K562 (cell line): ENCODE results near the gene MARCHF9. TPM values are rescaled to one million over a fixed set of nuclear protein-coding genes. Genes with fewer than 3 reads are reported as not detected.

Source experiments
- CBX1 ChIP-seq: sonication (generic); IDR thresholded peaks from 2 replicates; pipeline ENCODE4 v1.6.1; 2016; ENCODE audit warnings: antibody characterized with exemption, low read depth, mild to moderate bottlenecking
- CHD7 ChIP-seq: fragments of 200-600 bp; sonication (generic); IDR thresholded peaks from one replicate; pipeline ENCODE4 v1.6.1; 2012; ENCODE audit warnings: mild to moderate bottlenecking, low read depth, low read length, inconsistent platforms
- CTCFL ChIP-seq: IDR thresholded peaks from 2 replicates; pipeline ENCODE4 v1.6.1; 2011; ENCODE audit warnings: borderline replicate concordance, low read depth, mild to moderate bottlenecking, moderate library complexity, low read length; ENCODE audit not compliant: insufficient read depth, poor library complexity, severe bottlenecking
- HNRNPK ChIP-seq: fragments of 200-400 bp; formaldehyde crosslinking; IDR thresholded peaks from one replicate; pipeline ENCODE4 v1.6.1; 2018; ENCODE audit warnings: mild to moderate bottlenecking, low read depth, low read length; ENCODE audit not compliant: poor library complexity, severe bottlenecking
- HOXB6 ChIP-seq: fragments of 250-450 bp; sonication (Bioruptor Pico); IDR thresholded peaks from 2 replicates; pipeline ENCODE4 v1.5.1; 2022; ENCODE audit warnings: mild to moderate bottlenecking, borderline replicate concordance
- NR0B1 ChIP-seq: fragments of 450-650 bp; IDR thresholded peaks from one replicate; pipeline ENCODE4 v1.6.1; 2018; ENCODE audit warnings: mild to moderate bottlenecking, moderate library complexity; ENCODE audit not compliant: partially characterized antibody
- POLR3G ChIP-seq: IDR thresholded peaks from 2 replicates; pipeline ENCODE4 v1.6.1; 2011; ENCODE audit not compliant: insufficient read length, insufficient replicate concordance; ENCODE audit errors: extremely low read depth
- TAF9B ChIP-seq: fragments of 450-650 bp; IDR thresholded peaks from 2 replicates; pipeline ENCODE4 v1.6.1; 2018; ENCODE audit warnings: mild to moderate bottlenecking; ENCODE audit not compliant: partially characterized antibody
- TCF7L2 ChIP-seq: fragments of 150-350 bp; IDR thresholded peaks from 2 replicates; pipeline ENCODE4 v1.6.1; 2016; ENCODE audit warnings: low read depth, mild to moderate bottlenecking, low read length, moderate library complexity
- polyA plus RNA-seq, 8 experiments: library from polyadenylated mRNA; depleted of rRNA in 4 of 8; stranded (reverse) in 5 of 8; unstranded in 3 of 8; fragments of >200 nt; fragmentation: Nextera tagmentation in 2 of 8; fragmentation: Illumina TruSeq in 1 of 8; extraction: Ambion mirVana in 2 of 8; extraction: Trizol in 1 of 8; gene quantifications; 2 replicates each; pipeline versions ENCODE4 v1.2.1 to v1.2.3, GENCODE V29; 2011 to 2014; ENCODE audit warnings: inconsistent platforms in 1 of 8, missing spikeins in 1 of 8
- total RNA-seq, 7 experiments: library from RNA; depleted of rRNA in 6 of 7; stranded (reverse); fragments of >200 nt in 6 of 7; fragmentation: Illumina TruSeq in 2 of 7; extraction: Trizol in 2 of 7; gene quantifications; 2 replicates each; pipeline versions ENCODE4 v1.2.1 to v1.2.3, GENCODE V29; 2011 to 2021; ENCODE audit warnings: low replicate concordance in 1 of 7

Gene MARCHF9
- total and polyA plus RNA-seq, 9 of the 15 experiments (the other 6 are each of a cell fraction or from before 2014, with no cell fraction given), result 0.80 to 12.4 (median 6.2) TPM

- TF ChIP-seq CHD7 (no peak), CTCFL (no peak), TAF9B (peak; percentile 90), TCF7L2 (no peak), NR0B1 (no peak), HNRNPK (no peak), POLR3G (no peak), CBX1 (no peak; the same call in 1 of the 2 replicates), HOXB6 (CRISPR knock-in tag) (no peak)
Measured at GRCh38 chr12:57751788-57752667, 2.9 kb upstream of the MARCHF9 start, which contains the start of gene CDK4 (continued).
